Dedifferentiated amniotic fluid mesenchymal stem cell (primary cell): Measurements from ENCODE around the gene POLRMT.
"Not testable (repeated sequence)": the region's sequence is repeated elsewhere in the genome, so short reads cannot be mapped to it uniquely, and the experiment has no call there.

Source experiments
- DNase-seq: peaks from one replicate; pipeline ENCODE4 v3.0.0-alpha.2; 2016; ENCODE audit errors: extremely low spot score

Gene POLRMT

DNA sequence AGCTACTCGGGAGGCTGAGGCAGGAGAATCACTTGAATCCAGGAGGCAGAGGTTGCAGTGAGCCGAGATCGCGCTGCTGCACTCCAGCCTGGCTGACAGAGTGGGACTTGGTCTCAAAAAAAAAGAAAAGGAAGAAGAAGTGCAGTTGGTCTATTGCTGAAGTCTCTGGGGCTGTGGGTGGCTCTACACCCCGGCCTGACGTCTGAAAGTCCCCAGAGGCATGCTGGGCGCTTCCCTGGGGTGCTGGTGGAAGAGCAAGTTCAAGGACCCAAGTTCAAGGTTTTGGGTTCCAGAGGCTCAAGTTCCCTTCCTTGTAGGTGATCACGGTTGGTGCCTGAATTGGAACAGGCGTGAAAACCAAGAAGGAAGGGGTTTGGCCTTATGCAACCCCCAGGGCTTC, 39.8 kb downstream of the POLRMT start:
- no peak for DNase-seq

DNA sequence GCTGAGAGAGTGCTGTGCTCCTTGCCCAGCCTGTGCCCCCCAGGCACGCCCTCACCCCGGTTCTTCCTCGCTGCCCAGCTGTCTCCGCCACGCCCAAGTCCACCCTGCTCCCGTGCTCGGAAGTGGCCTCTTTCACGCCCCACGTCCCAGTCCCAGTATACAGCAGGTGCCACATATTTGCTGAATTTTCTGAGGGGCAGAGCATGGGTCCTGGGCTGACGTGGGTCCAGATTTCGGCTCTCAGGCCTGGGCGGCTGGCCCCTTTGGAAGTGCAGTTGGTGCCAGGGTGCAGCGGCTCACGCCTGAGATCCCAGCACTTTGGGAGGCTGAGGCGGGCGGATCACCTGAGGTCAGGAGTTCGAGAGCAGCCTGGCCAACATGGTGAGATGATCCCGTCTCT, 40.3 kb downstream of the POLRMT start:
- DNase-seq = no peak

DNA sequence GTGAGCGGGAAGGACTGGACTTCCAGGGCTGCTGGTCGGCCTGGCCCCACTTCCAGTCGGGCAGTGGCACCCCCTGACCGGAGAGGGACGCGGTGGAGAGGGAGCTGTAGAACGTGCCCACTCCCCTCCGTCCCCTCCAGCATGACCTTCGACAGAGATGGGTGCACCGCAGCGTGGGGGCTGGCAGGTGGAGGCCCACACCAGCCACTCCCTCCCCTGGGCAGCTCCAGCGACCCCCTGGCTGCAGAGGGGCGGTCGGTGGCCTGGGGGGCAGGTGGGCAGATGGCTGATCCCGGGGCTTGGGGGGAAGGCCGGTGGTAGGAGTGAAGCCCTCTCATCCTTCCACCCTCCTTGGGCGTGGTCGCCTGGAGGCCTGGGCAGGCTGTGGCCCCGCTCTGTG, 41.2 kb downstream of the POLRMT start:
- no peak for DNase-seq

DNA sequence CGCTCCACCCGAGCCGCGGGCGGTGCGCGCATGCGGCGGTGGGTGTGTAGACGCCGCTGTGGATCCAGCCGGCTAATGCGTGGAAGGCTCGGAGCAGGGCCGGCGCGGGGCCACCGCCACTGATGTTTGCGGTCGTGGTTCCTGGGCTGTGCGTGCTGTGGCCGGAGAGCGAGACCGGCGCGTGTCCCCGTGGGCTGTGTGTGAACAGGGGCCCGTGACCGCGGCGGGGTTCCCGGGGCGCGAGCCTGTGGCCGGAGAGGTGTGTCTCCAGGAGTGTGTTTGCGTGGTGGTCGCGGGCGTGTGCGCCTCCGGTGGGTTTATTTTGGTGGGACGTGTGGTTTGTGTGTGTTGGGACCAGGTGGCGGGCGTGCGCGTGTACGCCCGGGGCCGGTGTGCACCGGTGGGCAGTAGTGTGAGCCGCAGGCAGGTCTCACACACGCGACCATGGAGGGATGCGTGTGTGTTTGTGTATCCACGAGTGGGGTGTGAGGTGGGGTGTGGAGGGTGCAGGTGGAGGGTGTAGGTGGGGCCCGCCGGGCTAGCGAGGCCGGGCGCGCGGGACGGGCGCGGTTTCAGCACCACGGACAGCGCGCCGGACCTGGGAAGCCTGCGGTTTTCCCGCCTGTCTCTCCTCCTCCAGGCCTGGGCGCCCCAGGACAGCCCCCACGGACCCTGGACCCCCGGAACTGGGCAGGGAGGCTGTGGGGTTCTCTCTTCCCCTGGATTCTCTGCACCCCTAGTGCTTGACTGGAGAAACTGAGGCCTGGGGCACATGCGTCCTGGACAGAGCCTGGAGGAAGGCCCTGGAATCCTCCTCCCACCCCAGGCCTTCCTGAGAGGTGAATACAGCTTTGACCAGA, 42.0 kb downstream of the POLRMT start:
- no peak for DNase-seq

DNA sequence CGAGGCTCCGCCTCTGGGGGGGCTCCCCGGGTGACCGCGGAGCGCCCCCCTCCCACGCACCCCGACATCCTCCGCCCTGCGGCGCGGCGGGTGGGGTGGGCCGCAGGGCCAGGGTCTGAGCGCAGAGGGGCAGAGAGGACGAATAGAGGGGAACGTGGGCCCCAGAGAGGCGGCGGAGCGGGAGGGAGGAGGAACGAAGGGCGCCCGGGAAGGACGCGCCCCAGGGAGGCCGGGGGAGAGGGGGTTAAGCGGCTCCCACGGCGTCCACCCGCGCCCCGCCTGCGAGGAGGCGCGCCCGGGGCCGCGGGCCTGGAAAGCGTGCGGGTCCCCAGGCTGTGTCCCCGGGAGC, 42.6 kb downstream of the POLRMT start:
- no peak for DNase-seq

DNA sequence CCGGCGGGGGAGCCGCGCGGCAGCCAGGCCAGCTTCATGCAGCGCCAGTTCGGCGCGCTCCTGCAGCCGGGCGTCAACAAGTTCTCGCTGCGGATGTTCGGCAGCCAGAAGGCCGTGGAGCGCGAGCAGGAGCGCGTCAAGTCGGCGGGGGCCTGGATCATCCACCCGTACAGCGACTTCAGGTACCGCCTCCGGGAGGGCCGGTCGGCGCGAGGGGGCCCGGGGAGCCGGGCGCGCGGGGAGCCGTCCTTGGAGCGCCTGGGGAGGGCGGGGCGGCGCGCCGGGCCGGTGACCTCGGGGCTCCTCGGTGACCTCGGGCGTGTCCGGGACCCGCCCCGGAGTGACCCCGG, 43.0 kb downstream of the POLRMT start:
- no peak for DNase-seq

DNA sequence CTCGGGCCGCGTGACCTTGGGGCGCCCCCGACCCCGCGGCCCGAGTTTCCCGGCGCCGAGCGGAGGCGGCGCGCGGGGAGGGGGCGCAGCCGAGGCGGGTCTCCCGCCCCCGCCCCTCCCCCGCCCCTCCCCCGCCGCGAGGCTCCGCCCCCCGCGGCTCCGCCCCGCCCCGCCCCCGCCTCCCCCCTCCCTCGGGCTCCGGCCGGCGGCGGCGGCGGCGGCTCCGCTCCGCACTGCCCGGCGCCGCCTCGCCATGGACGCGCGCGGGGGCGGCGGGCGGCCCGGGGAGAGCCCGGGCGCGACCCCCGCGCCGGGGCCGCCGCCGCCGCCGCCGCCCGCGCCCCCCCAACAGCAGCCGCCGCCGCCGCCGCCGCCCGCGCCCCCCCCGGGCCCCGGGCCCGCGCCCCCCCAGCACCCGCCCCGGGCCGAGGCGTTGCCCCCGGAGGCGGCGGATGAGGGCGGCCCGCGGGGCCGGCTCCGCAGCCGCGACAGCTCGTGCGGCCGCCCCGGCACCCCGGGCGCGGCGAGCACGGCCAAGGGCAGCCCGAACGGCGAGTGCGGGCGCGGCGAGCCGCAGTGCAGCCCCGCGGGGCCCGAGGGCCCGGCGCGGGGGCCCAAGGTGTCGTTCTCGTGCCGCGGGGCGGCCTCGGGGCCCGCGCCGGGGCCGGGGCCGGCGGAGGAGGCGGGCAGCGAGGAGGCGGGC, 43.5 kb downstream of the POLRMT start, which contains the start of gene HCN2:
TSS of gene HCN2 (plus strand) at position 189 of the 703 bp plus-strand sequence. CDS start at position 254, 65 bp downstream.
- DNase-seq = no peak

DNA sequence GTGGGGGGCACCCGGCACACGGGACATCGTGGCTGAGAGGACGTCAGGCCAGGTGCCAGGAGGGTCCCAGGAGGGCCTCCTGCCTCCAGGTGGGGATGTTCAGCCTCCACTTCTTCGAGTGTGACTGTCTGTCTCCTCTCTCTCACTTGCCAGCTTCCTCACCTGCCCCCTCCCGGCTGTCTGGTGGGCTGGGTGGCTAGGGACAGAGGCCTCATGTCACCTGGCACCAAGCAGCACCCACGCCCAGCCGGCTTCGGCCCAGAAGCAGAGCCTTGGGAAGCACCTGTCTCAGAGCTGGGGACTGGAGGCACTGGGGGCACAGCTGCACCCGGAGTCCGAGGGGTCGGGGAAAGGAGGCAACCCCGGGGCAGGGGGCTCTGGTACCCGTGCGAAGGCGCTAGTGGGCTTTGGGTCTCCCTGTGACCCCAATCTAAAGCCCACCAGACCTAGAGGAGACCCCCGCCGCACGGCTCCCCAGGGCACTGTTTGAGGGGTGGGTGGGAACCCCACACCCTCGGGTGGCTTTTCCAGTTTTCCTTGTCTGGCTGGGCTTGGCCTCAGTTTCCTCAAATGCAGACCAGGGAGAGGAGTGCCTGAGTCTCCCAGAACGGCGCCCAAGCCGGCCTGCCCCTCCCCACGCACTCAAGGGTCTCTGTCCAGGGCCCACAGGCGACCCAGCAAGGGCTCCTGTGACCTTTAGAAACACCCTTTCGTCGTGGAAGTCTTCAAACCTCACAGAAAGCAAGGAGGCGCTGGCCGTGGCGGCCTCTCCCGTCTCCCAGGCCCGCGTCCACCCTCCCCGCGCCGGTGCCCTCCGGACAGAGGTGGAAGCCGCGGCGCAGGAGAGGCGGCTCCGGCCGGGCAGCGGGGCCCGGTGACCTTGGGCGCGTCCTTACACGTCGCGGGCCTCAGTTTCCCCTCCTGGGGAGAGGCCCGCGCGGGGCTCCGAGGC, 44.3 kb downstream of the POLRMT start:
- no peak for DNase-seq

DNA sequence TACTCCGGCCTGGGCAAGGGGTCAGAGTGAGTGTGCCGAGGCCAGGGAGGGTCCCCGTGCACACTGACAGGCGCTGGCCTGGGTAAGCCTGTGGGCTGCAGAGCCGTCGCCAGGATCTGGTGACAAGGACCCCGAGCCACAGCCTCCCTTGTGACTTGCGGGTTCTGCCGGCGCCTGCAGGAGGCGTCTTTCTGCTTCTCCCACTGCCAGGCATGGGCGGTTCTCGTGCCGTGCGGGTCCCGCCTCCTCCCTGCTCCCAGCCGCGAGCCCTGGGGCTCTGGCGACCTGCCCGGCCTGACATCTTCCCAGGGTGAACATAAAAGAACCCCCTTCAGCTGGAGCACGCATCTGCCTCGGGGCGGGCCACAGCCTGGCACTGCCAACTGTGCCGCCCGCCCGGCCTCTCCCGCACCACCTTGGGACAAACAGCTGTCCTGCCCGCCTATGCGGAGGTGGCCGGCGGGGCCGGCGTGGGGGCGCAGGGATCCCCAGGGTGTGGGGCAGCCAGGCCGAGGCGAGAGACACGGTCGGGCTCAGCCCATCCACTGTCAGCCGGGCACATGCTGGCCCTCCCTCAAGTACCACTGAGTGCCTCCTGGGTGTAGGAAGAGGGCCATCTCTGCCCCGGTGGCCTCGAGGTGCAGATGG, 45.1 kb downstream of the POLRMT start:
- peak; percentile 75 for DNase-seq

DNA sequence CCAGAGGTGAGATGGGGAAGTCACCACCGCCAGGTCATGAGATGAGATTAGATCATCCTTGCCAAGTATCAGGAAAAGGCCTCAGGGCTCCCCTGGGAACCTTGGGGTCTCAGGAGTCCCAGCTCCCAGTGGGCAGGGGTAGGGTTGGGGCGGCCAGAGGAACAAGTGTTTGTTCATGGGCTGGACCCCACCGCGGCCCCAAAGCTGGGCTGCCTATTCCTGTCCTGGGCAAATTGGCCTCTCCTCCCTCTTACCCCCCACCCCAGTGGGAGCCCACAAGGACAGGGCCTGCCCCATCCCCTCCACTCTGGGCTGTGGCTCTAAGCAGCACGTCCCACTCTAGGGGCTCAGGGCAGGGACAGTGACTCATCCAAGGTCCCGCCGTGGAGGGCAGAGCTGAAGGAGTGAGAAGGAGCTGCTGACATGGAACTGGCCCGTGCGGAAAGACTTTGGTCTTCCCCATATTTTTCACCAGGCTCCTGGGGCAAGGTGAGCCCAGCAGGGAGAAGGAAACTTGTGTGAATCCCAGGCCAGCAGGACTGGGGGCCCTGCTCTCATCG, 47.7 kb downstream of the POLRMT start:
- DNase-seq = no peak

DNA sequence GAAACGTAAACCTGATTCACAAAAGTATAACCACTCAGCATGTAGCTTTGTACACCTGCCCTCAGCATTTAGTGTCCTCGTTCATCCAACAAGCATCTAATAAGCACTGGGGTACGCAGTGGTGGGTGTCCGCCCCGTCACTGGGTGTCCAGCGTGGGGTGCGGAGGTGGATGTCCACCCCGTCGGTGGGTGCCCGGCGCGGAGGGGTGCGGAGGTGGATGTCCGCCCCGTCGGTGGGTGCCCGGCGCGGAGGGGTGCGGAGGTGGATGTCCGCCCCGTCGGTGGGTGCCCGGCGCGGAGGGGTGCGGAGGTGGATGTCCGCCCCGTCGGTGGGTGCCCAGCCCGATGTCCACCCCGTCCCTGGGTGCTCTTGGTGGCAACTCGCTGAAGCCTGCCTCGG, 48.2 kb downstream of the POLRMT start:
- DNase-seq = not testable (repeated sequence)

DNA sequence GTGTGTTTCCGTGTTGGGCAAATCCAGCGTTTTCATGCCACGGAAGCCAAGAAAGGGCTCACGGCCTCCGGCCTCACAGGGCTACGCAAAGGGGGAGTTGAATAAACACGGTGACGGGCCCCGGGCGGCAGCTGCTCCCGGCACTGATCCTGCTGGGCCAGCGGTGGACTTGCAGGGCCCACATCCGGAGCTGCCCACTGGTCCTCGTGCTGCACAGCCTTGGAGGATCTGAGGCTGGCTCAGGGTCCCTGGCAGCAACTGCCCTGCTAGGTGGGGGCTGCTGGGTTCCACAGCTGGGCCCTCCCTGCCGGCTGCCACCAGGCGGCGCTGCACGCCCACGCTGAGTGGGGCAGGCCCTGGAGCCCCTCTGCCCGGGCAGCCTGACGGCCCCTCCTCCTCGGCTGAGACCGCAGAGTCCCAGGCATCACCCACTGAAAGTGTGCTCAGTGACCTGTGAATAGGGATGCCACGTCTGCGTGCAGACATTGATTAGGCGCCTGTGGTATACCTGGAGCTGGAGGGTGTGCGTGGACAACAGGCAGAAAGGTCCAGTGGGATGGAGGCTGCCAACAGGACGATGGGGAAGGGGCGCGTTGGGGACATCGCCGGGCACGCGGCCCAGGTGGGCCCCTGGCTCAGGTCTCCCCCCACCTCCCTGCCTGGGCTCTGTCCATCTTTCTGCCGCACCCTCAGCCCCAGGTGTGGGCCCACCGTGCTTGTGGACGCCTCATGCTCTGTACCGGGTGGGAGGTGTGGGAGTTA, 48.9 kb downstream of the POLRMT start:
- DNase-seq = no peak

DNA sequence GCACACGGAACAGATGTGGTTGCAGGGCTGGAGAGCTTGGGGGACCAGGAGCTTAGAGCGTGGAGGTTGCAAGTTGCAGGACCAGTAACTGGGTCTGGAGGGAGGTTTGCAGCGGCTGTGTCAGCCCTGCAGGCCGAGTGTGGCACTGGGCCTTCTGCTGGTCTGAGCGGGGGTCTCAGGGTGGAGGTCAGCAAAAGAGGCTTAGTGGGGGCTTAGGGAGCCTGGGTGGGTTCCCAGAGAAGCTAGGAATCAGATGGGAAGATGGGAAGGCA, 49.4 kb downstream of the POLRMT start:
- no peak for DNase-seq

DNA sequence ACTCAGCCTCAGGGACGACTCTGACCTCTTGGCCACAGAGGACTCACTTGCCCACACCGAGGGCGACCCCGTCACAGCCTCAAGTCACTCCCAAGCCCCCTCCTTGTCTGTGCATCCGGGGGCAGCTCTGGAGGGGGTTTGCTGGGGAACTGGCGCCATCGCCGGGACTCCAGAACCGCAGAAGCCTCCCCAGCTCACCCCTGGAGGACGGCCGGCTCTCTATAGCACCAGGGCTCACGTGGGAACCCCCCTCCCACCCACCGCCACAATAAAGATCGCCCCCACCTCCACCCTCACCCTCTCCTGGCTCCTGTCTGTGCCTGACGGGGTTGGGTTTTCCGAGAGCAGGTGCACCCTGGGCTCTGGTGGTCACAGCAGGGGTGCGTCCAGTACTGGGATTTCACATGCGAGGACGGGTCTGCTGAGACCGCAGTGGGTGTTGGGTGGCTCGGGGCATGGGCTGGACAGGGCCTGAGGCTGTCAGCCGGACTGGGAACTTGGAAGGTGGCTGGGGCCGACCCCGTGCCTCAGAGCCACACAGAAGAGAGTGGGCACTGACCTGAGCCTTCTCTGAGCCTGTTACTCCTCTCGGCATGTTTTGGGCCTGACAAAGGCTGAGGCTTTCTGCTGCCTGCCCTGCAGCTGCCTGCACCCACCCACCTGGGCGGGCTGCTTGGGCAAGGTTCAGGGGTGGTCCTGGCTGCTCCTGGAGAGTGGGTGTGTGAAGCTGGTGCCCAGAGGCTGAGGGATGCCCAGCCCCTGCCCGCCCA, 50.0 kb downstream of the POLRMT start:
- no peak for DNase-seq

DNA sequence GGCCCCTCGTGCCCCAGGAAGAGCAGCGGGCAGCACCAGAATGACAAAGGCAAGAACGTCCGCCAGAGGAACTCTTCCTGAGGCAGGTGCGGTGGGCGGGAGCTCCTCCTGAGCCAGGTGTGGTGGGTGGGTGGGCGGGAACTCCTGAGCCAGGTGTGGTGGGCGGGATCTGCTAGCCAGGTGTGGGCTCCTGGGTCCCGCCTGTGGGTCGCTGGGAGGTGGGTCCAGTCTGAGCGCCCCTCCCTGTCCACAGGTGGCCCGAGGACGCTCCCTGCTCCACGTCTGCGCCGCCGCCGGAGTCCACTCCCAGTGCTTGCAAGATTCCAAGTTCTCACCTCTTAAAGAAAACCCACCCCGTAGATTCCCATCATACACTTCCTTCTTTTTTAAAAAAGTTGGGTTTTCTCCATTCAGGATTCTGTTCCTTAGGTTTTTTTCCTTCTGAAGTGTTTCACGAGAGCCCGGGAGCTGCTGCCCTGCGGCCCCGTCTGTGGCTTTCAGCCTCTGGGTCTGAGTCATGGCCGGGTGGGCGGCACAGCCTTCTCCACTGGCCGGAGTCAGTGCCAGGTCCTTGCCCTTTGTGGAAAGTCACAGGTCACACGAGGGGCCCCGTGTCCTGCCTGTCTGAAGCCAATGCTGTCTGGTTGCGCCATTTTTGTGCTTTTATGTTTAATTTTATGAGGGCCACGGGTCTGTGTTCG, 50.7 kb downstream of the POLRMT start:
- no peak for DNase-seq

DNA sequence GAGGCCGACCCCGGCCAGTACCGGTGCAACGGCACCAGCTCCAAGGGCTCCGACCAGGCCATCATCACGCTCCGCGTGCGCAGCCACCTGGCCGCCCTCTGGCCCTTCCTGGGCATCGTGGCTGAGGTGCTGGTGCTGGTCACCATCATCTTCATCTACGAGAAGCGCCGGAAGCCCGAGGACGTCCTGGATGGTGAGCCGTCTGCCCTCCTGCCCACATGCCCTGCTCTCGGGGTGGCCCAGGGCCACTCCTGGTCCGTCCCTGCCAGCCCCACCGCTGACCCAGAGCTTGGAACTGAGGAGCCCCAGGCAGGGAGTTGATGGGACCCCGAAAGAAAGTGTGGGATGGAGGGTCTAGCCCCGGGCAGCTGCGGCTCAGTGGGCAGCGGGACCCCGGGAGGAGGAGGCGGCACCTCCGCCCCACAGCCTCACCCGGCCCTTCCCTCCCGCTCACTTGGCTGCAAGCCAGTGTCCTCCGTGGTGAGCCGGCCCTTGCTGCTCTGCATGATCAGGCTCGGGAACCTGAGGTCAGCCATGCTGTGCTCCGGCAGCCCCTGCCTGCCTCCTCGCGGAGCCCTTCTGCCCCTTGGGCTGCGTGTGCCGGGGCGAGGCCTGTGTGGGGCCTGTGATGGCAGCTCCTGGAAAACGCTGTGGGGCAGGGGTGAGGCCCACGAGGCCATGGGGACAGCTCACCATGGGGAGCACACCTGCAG, 51.8 kb downstream of the POLRMT start:
- DNase-seq = no peak

DNA sequence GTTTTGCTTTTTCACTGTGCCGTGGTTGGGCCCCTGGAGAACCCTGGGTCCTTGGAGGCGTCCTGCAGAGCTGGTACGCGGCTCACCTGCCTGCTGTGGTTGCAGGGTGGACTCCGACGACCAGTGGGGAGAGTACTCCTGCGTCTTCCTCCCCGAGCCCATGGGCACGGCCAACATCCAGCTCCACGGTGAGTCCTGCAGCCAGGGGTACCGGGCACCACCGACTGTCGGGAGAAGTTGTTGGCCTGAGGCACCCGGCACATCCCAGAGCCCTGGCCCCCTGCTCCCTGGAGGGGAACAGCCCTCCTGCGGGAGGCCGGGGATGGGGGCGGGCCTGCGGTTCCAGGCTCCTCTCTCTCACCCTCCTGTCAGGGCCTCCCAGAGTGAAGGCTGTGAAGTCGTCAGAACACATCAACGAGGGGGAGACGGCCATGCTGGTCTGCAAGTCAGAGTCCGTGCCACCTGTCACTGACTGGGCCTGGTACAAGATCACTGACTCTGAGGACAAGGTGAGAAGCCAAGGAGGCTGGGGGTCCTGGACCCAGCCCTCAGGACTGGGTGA, 53.0 kb downstream of the POLRMT start:
- no peak for DNase-seq

DNA sequence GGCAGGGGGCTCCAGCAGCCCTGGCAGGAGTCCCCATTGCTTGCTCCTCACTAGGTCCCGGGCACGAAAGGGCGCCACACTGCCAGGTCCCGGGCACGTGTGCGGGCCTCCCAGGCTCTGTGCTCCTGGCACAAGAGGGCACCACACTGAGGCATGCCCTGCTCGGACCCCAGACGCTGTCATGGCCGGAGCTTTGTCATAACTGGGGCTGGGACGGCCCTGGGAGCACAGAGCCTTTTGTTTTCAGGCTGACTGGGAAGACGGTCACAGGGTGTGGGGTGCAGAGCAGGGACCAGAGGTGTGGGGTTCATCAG, 53.5 kb downstream of the POLRMT start:
- DNase-seq = no peak
